ACC112 (cell line): ENCODE data around the gene KIF9.
"Not testable (repeated sequence)": the region's sequence is repeated elsewhere in the genome, so short reads cannot be mapped to it uniquely, and the experiment has no call there.

Experiments used
- H2AFZ ChIP-seq: fragments of 200-600 bp; sonication (generic); one replicate; pipeline ENCODE4 v1.6.0; 2017; ENCODE audit warnings: antibody characterized with exemption, low read length; ENCODE audit not compliant: unreplicated experiment
- H3K27ac ChIP-seq: fragments of 200-600 bp; sonication (generic); 2 replicates; pipeline ENCODE4 v1.5.1; 2014; ENCODE audit warnings: low read depth, mild to moderate bottlenecking, antibody characterized with exemption, low read length, moderate library complexity
- H3K27me3 ChIP-seq: fragments of 200-600 bp; sonication (generic); 2 replicates; pipeline ENCODE4 v1.6.1; 2014; ENCODE audit warnings: mild to moderate bottlenecking, antibody characterized with exemption, low read length, moderate library complexity, mixed read lengths; ENCODE audit not compliant: insufficient read depth
- H3K36me3 ChIP-seq: fragments of 200-600 bp; sonication (generic); 2 replicates; pipeline ENCODE4 v1.6.1; 2016; ENCODE audit warnings: mild to moderate bottlenecking, antibody characterized with exemption, low read length, moderate library complexity, mixed read lengths; ENCODE audit not compliant: insufficient read depth
- H3K4me1 ChIP-seq: fragments of 200-600 bp; sonication (generic); one replicate; pipeline ENCODE4 v1.6.1; 2016; ENCODE audit warnings: low read length, mixed read lengths; ENCODE audit not compliant: insufficient read depth, unreplicated experiment, control insufficient read depth
- H3K4me3 ChIP-seq: fragments of 200-600 bp; sonication (generic); 2 replicates; pipeline ENCODE4 v1.5.1; 2014; ENCODE audit warnings: mild to moderate bottlenecking, low read depth, low read length
- H3K79me2 ChIP-seq: fragments of 200-600 bp; sonication (generic); one replicate; pipeline ENCODE4 v1.6.0; 2016; ENCODE audit warnings: low read length; ENCODE audit not compliant: control insufficient read depth, unreplicated experiment, insufficient read depth

The KIF9 gene

DNA sequence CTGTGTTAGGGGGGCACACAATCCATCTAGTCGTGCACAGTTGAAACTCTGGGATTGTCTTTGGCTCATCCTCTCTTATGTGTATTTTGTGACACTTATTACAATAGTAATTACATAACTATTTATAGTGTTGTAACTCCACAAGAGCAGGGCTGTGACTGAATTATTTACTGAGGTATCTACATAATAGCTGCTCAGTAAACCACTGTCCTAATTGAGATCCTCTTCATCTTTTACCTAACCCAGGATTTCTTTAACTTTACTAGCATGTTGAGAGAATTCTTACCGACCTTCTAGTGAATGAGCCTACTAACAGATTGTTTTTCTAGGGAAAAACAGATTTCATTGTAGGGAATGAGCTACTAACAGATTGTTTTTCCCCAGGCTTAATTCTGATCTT is 11.2 kb upstream of the KIF9 start:
- H3K27ac ChIP-seq = no peak overlapping the region
- no peak overlapping the region for H3K4me3 ChIP-seq
- no peak overlapping the region for H2AFZ ChIP-seq
- H3K4me1 ChIP-seq = peaks cover 5% of the 10 kb centered on the region
- H3K27me3 ChIP-seq = no peaks in the 10 kb centered on the region
- no peaks in the 10 kb centered on the region for H3K36me3 ChIP-seq
- H3K79me2 ChIP-seq = peaks cover 13% of the 10 kb centered on the region

- H3K27ac ChIP-seq, H3K4me1 ChIP-seq, H3K4me3 ChIP-seq, H2AFZ ChIP-seq, H3K27me3 ChIP-seq, H3K36me3 ChIP-seq: not testable (repeated sequence)
- peaks cover 16% of the 10 kb centered on the region for H3K79me2 ChIP-seq
Measured at GRCh38 chr3:47291754-47292420, 9.3 kb upstream of the KIF9 start.

- H3K79me2 ChIP-seq = peaks cover 22% of the 10 kb centered on the region
Measured at GRCh38 chr3:47291158-47291753, 8.7 kb upstream of the KIF9 start.

GRCh38 chr3:47288966-47289910 is 6.6 kb upstream of the KIF9 start:
- Histone ChIP-seq H3K4me1 (peaks cover 11% of the 10 kb centered on the region), H3K4me3 (no peak overlapping the region), H2AFZ (no peak overlapping the region), H3K36me3 (no peaks in the 10 kb centered on the region), H3K79me2 (peaks cover 33% of the 10 kb centered on the region), H3K27ac (no peak overlapping the region), H3K27me3 (no peaks in the 10 kb centered on the region)

More at GRCh38 chr3:47291158-47291753, 8.7 kb upstream of the KIF9 start:
- H2AFZ ChIP-seq = no peak overlapping the region
- no peak overlapping the region for H3K4me3 ChIP-seq
- no peak overlapping the region for H3K27ac ChIP-seq
- H3K27me3 ChIP-seq = no peaks in the 10 kb centered on the region
- H3K36me3 ChIP-seq = no peaks in the 10 kb centered on the region
- H3K4me1 ChIP-seq = peaks cover 8% of the 10 kb centered on the region

DNA sequence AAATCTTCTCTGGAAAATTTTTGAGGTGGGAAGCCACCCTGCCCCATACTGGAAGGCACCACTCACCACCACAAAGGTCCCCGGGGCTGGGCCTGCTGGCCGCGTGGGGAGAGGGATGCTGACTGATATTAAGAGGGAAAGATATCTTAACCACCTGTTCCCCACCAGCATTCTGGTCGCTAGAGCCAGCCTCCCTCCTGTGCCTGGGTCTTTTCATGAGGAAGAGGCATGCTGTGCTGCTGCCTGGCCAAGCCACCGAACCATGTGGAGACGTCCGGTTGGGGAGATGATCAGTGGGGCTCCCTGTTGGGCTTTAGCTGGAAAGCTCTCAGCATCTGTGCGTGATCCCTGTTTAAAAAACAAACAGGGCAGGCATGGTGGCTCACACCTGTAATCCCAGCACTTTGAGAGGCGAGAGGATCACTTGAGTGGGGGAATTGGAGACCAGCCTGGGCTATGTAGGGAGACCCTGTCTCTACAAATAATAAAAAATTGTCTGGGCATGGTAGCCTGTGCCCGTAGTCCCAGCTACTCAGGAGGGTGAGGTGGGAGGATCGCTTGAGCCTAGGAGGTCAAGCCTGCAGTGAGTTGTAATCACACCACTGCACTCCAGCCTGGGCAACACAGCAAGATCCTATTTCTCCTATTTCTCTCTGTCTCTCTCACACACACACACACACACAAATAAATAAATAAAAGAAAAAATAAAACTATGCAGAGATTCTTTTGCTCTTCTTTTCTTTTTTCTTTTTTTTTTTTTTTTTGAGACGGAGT is 1.2 kb upstream of the KIF9 start:
- Histone ChIP-seq H3K27me3 (no peaks in the 10 kb centered on the region), H3K36me3 (no peaks in the 10 kb centered on the region), H3K4me1 (peaks cover 9% of the 10 kb centered on the region), H3K79me2 (peaks cover 40% of the 10 kb centered on the region), H3K27ac (no peak overlapping the region), H2AFZ (peak overlapping the region; percentile 79), H3K4me3 (peak overlapping the region; percentile 87)

GRCh38 chr3:47283193-47283537 is 566 bp upstream of the KIF9 start:
- peak overlapping the region; percentile 87 for H3K4me3 ChIP-seq
- peaks cover 6% of the 10 kb centered on the region for H3K4me1 ChIP-seq
- peaks cover 40% of the 10 kb centered on the region for H3K79me2 ChIP-seq
- H3K36me3 ChIP-seq = no peaks in the 10 kb centered on the region
- H2AFZ ChIP-seq = peak overlapping the region; percentile 79
- peak overlapping the region; percentile 97 for H3K27ac ChIP-seq
- no peaks in the 10 kb centered on the region for H3K27me3 ChIP-seq

DNA sequence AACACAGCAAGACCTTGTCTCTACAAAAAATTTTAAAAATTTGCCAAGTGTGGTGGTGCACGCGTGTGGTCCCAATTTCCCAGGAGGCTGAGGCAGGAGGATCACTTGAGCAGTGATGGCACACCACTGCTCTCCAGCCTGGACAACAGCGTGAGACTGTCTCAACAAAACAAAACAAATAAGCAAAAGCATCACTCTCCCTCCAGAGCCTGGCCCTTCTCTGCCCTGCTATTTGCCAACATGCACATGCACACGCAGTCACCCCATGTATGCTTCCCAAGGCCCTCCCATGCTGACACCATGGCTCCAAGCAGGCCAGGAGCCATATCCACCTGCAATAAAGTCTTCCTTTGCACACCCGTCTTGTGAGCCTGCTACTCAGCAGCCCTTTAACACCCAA is 2.1 kb downstream of the KIF9 start:
- Histone ChIP-seq H2AFZ (no peak overlapping the region), H3K27ac (no peak overlapping the region), H3K4me1 (peaks cover 6% of the 10 kb centered on the region), H3K36me3 (no peaks in the 10 kb centered on the region), H3K79me2 (peaks cover 25% of the 10 kb centered on the region), H3K4me3 (no peak overlapping the region), H3K27me3 (no peaks in the 10 kb centered on the region)

DNA sequence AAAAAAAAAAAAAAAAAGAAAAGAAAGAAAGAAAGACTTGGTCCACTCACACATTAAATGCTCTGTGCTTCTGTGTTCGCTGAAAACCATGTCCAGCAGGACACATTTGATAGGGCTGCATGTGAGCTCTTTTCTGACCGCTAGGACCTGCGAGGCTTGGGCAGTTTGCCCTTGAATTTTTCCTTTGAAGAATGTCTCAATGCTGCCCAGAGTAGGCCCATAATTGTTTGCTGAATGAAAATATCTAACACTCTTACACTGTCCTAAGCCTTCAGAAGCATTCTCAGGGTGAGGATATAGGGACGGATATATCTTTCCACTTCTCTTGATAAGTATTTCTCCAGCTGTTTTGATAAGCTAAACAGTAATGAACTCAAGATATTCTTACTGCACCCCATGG is 6.0 kb downstream of the KIF9 start:
- no peaks in the 10 kb centered on the region for H3K36me3 ChIP-seq
- no peak overlapping the region for H3K4me3 ChIP-seq

DNA sequence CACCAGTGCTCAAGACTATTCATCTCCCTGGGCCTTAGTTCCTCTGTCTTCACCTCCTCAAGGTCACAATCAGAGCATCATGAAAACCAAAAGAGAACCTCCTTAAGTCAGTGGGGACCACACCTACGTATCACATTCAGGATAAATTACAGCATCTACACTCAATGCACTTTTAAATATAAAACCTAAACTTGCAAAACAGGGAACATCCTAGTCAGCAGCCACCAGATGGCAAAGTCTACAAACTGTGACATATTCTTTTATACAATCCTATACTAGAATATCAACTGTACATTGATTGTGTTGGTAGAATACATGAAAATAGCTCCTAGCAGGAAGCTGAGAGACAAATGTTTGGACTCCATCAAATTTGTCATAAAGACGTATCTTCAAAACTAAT is 7.9 kb downstream of the KIF9 start:
- Histone ChIP-seq H3K79me2 (no peaks in the 10 kb centered on the region), H3K4me3 (no peak overlapping the region), H3K4me1 (no peaks in the 10 kb centered on the region), H3K27ac (no peak overlapping the region), H3K36me3 (no peaks in the 10 kb centered on the region), H3K27me3 (no peaks in the 10 kb centered on the region), H2AFZ (no peak overlapping the region)

More for the DNA sequence above, 6.0 kb downstream of the KIF9 start:
- Histone ChIP-seq H3K27ac (no peak overlapping the region), H3K27me3 (no peaks in the 10 kb centered on the region), H2AFZ (no peak overlapping the region), H3K4me1 (peaks cover 4% of the 10 kb centered on the region), H3K79me2 (no peaks in the 10 kb centered on the region)

DNA sequence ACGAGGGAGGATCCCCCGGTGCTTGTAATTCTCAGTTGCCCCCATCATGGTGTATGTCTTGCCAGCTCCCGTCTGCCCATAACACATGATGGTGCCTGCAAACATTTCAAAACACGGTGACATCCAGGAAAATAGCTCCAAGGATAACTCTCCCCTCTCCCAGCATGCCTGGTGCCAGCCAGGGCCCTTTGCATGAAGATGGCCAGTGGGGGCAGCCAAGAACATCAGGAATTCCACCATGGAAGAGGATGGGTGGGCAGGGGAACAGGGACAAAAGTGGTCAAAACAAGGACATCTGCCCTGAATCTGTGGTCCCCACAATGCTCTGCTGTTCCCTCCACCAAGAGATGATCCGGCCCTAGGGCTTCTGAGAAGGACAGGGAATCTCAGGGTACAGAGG is 9.0 kb downstream of the KIF9 start:
- H3K4me3 ChIP-seq = no peak overlapping the region
- no peaks in the 10 kb centered on the region for H3K36me3 ChIP-seq
- H3K4me1 ChIP-seq = no peaks in the 10 kb centered on the region
- no peaks in the 10 kb centered on the region for H3K27me3 ChIP-seq
- H3K27ac ChIP-seq = no peak overlapping the region
- H2AFZ ChIP-seq = no peak overlapping the region
- H3K79me2 ChIP-seq = no peaks in the 10 kb centered on the region
